ENCODE data around the gene DTNA. TPM values are rescaled to one million over a fixed set of nuclear protein-coding genes. Genes with fewer than 3 reads are reported as not detected.

The DTNA gene
- total RNA-seq, 1 donor from 2014 or later: 13.3 TPM

DNA sequence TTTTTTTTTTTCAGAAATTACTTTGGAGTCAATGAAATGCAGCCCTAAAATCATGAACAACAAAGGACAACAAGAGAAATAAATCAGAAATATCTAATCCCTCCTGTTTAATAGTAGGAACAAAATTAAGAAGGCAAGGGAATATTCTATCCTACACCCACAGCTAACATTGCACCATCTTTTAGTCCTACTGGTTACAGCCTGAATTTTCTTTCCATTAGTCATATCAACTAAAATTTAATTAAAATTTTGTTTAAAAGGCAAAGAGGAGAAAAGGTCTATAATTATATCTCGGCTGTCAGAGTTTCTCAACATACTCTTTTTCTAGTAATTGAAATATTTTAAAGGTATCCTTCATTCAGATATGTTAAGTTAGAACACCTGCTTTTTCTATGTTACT is 61.9 kb downstream of the DTNA start:
- Mint-ChIP-seq H3K36me3 (ENCODE audit: low read depth) (no peaks in the 10 kb centered on the region), H3K9me3 (no peaks in the 10 kb centered on the region), H3K27me3 (ENCODE audit: low read depth) (no peaks in the 10 kb centered on the region), H3K27ac (ENCODE audit: unreplicated experiment) (no peak overlapping the region), H3K4me1 (no peaks in the 10 kb centered on the region), H3K4me3 (no peak overlapping the region)
- DNase-seq (ENCODE audit: low read depth, low spot score): no peak
- TF ChIP-seq, protein P1, sequence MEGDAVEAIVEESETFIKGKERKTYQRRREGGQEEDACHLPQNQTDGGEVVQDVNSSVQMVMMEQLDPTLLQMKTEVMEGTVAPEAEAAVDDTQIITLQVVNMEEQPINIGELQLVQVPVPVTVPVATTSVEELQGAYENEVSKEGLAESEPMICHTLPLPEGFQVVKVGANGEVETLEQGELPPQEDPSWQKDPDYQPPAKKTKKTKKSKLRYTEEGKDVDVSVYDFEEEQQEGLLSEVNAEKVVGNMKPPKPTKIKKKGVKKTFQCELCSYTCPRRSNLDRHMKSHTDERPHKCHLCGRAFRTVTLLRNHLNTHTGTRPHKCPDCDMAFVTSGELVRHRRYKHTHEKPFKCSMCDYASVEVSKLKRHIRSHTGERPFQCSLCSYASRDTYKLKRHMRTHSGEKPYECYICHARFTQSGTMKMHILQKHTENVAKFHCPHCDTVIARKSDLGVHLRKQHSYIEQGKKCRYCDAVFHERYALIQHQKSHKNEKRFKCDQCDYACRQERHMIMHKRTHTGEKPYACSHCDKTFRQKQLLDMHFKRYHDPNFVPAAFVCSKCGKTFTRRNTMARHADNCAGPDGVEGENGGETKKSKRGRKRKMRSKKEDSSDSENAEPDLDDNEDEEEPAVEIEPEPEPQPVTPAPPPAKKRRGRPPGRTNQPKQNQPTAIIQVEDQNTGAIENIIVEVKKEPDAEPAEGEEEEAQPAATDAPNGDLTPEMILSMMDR (conservative IDR thresholded peaks at IDR 0.05): no peak

DNA sequence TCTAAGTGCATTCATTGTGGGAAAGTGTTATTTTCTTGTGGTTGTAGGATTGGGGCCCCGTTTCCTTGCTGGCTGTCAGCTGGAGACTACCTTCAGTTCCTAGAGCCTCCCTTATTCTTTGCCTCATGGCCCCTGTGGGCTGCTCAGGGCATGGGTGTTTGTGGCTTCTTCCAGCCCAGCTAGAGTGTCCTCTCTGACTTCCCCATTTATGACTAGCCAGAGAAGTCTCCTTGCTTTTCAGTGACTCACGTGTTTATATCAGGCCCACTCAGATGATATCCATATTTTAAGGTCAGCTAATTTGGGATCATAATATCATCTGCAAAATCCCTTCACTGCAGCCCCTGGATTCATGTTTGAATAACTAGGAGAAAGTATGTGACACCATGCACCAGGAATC is 62.8 kb downstream of the DTNA start:
- Mint-ChIP-seq H3K36me3 (ENCODE audit: low read depth) (no peaks in the 10 kb centered on the region), H3K4me1 (no peaks in the 10 kb centered on the region), H3K27me3 (ENCODE audit: low read depth) (no peaks in the 10 kb centered on the region), H3K27ac (ENCODE audit: unreplicated experiment) (no peak overlapping the region), H3K9me3 (no peaks in the 10 kb centered on the region), H3K4me3 (no peak overlapping the region)
- DNase-seq (ENCODE audit: low read depth, low spot score): no peak
- TF ChIP-seq, protein P1 (conservative IDR thresholded peaks at IDR 0.05): no peak

DNA sequence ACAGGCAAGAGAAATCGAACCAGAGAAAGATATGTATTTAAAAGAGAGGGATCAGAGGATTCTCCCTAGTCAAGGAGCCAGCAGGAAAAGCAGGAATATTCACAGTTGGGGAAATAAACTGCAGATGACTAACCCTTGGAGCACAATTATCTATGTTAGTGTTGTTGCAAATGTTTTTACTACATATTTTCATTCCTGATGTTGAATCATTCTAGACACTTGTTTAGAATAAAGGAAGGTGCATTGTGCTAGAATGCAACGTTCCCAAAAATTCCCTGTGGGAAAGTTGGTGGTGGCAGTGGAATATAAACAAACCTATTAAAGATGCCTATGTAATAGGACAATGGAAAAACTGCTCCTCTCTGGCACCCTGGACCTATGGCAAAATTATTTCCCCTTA is 63.3 kb downstream of the DTNA start:
- no peak overlapping the region for H3K4me3 Mint-ChIP-seq
- no peak overlapping the region for H3K27ac Mint-ChIP-seq (ENCODE audit: unreplicated experiment)
- H3K4me1 Mint-ChIP-seq: no peaks in the 10 kb centered on the region
- H3K36me3 Mint-ChIP-seq (ENCODE audit: low read depth): no peaks in the 10 kb centered on the region
- DNase-seq (ENCODE audit: low read depth, low spot score): no peak
- H3K27me3 Mint-ChIP-seq (ENCODE audit: low read depth): no peaks in the 10 kb centered on the region
- H3K9me3 Mint-ChIP-seq: no peaks in the 10 kb centered on the region
- TF ChIP-seq, protein P1 (conservative IDR thresholded peaks at IDR 0.05): no peak

DNA sequence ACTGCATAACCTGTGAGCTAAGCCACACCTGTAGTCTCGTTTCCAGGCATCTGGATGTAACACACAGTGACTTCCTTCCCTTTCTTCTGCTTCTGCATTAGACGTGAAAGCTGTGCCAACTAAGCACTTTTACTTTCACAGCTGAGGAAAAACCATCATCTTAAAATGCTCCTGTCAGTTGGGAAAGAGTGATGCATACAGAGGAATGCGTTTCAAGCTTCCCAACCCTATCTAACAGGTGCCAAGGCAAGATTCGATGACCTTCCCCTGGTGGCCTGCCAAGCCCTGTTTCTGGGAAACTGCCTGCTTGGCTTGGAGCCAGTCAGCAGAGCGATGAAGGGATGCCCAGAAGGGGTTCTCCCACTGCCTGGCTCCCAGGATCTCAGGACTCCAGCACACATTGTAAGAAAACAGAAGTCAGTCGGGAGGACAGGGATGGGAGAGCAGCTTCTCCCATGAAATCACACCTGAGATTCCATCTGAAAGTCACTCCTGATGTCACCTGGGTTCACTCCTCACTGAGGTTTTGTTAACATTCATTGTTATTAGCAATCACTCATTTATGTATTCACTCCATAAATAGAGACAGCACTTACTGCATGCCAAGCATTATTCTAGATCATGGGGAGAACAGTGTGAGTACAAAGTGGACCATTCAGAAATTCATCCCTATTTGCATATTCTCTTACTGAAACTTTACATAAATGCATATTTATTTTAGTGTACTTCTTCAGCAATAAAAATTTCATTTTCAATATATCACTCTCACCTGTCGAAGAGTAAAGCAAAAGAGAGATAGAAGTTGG is 64.1 kb downstream of the DTNA start:
- no peak for DNase-seq (ENCODE audit: low read depth, low spot score)
- Mint-ChIP-seq H3K4me3 (no peak overlapping the region), H3K27ac (ENCODE audit: unreplicated experiment) (no peak overlapping the region), H3K27me3 (ENCODE audit: low read depth) (no peaks in the 10 kb centered on the region), H3K4me1 (no peaks in the 10 kb centered on the region), H3K36me3 (ENCODE audit: low read depth) (no peaks in the 10 kb centered on the region), H3K9me3 (no peaks in the 10 kb centered on the region)
- TF ChIP-seq, protein P1 (conservative IDR thresholded peaks at IDR 0.05): no peak

DNA sequence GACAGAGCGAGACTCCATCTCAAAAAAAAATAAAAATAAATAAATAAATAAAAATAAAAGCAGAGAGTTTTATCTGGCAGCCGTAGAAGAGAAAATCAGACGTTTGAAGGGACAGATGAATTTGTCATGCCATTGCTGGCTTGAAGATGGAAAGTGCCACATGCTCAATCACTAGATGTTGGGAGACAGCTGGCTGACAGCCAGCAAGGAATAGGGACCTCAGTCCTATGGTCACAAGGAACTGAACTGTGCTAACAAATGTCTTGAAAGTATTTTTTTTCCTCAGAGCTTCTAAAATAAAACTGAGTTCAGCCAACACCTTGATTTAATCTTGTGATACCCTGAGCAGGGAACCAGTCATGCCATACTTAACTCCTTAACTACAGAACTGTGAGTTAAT is 65.4 kb downstream of the DTNA start:
- Mint-ChIP-seq H3K9me3 (no peaks in the 10 kb centered on the region), H3K4me3 (no peak overlapping the region), H3K36me3 (ENCODE audit: low read depth) (no peaks in the 10 kb centered on the region), H3K27me3 (ENCODE audit: low read depth) (no peaks in the 10 kb centered on the region), H3K4me1 (no peaks in the 10 kb centered on the region), H3K27ac (ENCODE audit: unreplicated experiment) (no peak overlapping the region)
- TF ChIP-seq, protein P1 (conservative IDR thresholded peaks at IDR 0.05): no peak
- DNase-seq (ENCODE audit: low read depth, low spot score): no peak
